ENCODE data around the gene AGRP.
"Not testable (repeated sequence)": the region's sequence is repeated elsewhere in the genome, so short reads cannot be mapped to it uniquely, and the experiment has no call there.

Gene AGRP

DNA sequence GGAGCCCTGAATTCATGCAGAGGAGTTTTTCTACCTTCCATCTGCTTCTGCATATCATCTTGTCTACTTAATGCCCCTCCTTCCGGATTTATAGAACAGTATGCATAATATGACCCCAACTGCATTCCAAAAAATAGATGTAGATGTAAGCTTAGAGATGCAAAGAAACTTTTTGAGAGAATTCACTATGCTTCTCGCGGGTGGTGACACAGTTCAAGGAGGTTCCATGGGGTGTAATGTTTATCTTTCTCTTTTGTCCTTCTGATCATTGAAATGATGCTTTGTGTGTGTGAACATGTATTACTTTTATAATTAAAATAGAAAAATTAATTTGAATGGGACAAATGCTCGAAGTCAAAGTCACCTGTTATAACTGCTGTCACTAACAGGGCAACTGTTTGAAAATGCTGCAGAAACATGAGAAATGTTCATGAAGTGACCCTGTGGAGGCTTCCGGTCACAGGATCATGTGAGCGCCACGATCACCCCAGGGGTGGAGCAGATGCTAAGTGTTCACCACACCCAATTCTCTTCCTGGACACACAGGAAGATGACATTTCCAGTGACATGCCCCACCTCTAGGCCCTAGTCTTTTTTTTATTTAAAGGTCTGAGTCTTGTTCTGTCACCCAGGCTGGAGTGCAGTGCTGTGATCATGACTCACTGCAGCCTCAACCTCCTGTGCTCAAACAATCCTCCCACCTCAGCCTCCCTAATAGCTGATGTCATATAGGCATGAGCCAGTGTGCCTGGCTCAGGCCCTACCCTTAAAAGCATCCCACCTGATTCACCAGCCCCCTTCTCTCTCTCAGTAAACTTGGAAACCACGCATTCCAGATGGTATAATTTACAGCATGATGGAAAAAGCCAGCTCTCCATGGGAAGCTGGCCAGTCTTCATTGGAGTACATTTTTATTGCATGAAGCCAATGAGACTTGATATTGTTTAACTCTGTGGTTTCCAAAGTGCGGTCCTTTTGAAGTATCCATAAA is 21.0 kb upstream of the AGRP start:
- peak; percentile 77 for DNase-seq

DNA sequence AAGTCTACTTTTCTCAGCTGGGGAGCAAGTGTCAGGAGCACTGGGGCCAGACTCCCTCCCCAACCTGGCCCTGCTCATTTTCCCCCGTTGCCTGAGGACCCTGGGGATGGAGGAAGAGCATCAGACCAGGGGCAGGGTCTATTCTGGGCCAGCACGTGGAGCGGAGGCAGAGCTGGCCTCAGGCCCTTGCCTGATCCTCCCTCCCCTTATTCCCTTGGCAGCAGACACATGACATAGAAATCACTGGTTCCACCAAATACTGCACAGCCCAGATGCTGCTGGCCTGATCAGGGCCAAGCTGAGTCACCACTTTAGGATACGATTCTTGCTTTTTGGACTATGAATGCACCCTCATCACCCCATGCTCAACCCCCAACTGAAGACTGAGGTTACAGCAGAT is 15.8 kb upstream of the AGRP start:
- no peak for DNase-seq

GRCh38 chr16:67490335-67491096 is 7.2 kb upstream of the AGRP start:
- no peak for DNase-seq

GRCh38 chr16:67489401-67490083 is 6.2 kb upstream of the AGRP start:
- no peak for DNase-seq

DNA sequence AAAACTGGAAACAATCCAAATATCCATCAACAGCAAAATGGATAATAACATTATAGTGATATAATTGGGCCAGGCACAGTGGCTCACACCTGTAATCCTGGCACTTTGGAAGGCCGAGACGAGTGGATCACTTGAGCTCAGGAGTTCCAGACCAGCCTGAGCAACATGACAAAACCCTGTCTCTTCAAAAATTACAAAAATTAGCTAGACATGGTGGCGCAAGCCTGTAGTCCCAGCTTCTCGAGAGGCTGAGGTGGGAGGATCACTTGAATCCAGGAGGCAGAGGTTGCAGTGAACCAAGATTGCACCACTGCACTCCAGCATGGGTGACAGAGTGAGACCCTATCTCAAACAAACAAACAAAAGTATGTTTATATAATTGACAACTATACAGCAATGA is 4.2 kb upstream of the AGRP start:
- DNase-seq = not testable (repeated sequence)

DNA sequence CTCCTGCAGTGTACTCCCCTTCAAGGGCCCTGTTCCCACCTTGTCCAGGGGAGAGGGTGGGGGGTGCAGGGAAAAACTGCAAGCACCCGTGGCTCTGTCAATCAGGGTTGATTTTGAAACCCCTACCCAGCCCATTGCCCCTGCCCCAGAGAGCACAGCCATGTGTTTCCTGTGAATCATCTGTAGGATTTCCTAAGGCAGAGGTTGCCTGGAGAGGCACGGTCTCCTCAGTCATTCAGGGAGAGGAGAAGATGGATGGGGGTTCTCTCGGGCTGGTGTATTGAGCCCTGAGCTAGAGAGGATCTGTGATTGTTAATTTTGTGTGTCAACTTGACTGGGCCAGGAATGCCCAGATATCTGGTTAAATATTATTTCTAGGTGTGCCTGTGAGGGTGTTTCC is 3.5 kb upstream of the AGRP start:
- DNase-seq = no peak

GRCh38 chr16:67483731-67484525 is 581 bp upstream of the AGRP start:
- no peak for DNase-seq

DNA sequence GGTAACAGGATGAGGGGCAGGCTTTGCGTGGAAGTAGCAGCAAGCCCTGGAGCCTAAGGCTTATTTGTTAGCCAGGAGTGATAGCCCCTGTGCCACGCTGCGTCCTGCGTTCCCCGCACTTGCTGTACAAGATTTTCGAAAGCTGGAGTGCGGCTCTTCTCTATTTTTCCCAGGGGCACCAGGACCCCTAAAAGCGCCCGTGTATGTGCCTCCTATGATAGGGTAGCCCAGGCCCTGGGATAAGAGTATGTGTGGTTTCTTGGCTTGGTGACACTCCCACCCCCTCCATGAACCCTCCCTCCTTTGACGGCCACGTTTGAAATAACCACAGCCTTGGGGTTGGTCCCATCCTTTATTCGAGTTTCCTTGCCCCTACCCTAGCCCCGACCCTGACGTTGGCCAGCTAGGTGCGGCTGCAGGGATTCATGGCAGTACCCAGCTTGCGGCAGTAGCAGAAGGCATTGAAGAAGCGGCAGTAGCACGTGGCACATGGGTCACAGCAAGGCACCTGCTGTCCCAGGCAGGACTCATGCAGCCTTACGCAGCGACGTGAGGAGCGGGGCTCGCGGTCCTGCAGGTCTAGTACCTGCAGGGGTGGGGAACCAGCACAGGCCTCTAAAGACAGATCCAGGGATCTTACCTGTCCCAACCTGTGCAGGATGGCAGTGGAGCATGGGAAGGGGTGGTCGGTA is 968 bp downstream of the AGRP start:
- DNase-seq = no peak

DNA sequence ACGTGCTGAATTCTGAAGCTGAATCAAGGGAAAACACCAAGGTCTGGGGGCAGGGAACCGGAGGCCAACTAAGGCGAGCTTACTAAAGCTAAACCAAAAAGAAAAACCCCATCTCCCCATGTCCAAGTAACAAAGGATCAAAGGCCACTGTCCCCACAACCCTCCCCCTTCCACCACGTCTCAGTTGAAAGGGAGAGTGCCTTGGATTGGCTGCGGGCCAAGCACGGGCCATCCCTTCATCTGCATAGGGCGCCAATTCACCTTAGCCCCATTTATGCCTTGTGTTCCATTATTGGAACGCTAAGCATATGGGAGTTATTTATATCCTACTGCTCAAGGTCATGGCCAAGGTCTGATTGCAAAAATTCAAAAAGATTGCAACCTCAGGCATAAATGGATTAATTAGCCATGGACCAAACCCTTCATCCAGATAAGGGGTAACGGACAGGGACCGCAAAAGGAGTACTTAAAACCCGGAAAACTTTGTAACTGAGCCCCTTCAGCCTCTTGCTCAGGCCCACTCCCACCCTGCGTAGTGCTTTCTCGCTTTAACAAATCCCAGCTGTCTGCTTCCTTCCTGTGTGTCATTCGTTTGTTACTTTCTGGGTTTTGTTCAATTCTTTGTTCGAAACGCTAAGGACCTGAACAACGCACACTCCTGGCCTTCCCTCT is 1.6 kb downstream of the AGRP start:
- peak; percentile 74 for DNase-seq

DNA sequence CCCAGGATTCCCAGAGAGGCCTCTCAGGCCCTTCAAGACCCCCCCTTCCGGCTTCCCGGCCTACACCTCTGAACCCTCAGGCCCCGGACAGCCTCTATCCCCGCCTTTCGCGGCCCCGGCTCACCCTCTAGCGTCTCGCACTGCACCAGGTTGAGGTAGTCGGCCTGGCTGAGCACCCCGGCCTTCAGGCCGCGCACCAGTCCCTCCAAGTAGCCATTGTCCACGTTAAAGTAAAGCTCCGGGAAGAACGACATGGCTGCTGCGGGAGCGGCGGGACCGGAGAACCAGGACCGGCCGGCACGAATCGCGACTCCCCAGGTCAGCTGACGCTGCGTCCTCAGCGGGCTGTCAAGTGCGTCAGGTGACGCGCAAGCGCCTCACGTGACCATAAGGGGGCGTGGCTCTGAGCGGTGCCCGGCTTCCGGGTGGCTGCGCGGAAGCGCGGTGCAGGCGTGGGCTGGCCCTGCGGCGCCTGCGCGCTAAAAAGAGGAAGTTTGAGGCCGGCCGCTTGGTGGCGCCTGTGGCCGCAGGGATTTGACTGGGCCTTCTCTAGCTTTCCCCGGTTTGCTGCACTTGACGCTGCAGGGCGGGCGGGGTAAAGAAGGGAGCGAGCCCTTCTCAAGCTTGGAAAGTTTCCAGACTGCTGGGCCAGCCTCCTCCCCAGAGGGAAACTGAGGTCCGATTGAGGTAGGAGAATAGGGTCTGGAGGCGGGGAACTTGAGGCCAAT is 2.4 kb downstream of the AGRP start, which contains the start of gene ATP6V0D1:
TSS of gene ATP6V0D1 (minus strand) at position 325 of the 728 bp plus-strand sequence. CDS start at position 254, 71 bp downstream.
- peak; percentile 99 for DNase-seq

DNA sequence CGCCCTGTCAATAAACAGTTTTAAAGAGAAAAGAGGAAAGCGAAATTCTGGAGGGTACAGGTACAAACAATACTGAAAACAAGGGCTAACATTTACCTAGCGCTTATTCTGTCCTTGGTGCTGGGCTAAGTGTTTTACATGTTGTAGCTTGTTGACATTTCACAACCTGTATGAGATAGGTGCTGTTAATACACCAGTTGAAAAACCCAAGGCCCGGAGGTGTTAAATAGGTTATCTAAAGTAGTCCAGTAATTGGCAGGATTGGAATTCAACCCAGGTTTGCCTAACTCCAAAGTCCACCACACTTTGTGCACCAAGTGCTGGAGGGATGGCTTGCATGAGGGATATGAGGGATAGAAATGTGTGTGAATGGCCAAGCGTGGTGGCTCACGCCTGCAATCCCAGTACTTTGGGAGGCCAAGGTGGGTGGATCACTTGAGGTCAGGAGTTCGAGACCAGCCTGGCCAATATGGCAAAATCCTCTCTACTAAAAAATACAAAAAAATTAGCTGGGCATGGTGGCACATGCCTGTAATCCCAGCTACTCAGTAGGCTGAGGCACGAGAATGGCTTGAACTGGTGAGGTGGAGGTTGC is 5.3 kb downstream of the AGRP start:
- no peak for DNase-seq

- no peak for DNase-seq
Observed at GRCh38 chr16:67474551-67475455, 8.5 kb downstream of the AGRP start.

- DNase-seq = no peak
Observed at GRCh38 chr16:67471758-67472384, 11.5 kb downstream of the AGRP start.

- no peak for DNase-seq
Observed at GRCh38 chr16:67470359-67470758, 13.0 kb downstream of the AGRP start.

- peak; percentile 34 for DNase-seq
Observed at GRCh38 chr16:67468731-67469130, 14.6 kb downstream of the AGRP start.

- DNase-seq = no peak
Observed at GRCh38 chr16:67466581-67466980, 16.8 kb downstream of the AGRP start.

- no peak for DNase-seq
Observed at GRCh38 chr16:67464565-67464964, 18.8 kb downstream of the AGRP start.

DNA sequence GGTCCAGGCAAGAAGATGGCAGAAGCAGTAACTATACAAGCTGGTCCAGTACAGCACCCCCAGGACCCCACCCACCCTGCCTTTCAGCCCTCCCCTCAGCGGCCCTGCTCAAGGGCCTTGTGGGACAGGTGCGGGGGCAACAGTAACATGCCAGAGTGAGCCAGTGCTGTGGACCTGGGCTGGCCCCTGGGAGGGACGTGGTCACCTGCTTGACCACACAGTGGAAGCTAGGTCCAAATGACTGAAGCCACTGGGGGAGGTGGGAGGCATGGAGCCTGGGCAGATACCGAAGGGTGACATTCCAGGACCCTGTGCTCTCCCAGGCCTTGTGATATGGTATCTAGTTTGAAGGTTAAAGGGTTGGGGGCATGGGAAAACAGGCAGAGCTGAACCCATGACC is 19.7 kb downstream of the AGRP start:
- no peak for DNase-seq
